NT2/D1 (cell line): ENCODE results near the gene SMPX.

ENCODE experiments used
- DNase-seq: peaks from one replicate; pipeline ENCODE4 v3.0.0-alpha.2; 2011; ENCODE audit warnings: low read depth, low spot score
- H3K27me3 ChIP-seq: 2 replicates; pipeline ENCODE4 v1.6.0; 2011; ENCODE audit warnings: mild to moderate bottlenecking; ENCODE audit not compliant: insufficient read length, insufficient read depth
- H3K36me3 ChIP-seq: 2 replicates; pipeline ENCODE4 v1.6.1; 2011; ENCODE audit warnings: mild to moderate bottlenecking, low read length, mixed read lengths; ENCODE audit not compliant: insufficient read depth, insufficient read length
- H3K4me1 ChIP-seq: 2 replicates; pipeline ENCODE4 v1.5.1; 2011; ENCODE audit not compliant: insufficient read depth, insufficient read length
- H3K4me3 ChIP-seq: 2 replicates; pipeline ENCODE4 v1.5.1; 2011; ENCODE audit warnings: low read depth; ENCODE audit not compliant: insufficient read length
- H3K9ac ChIP-seq: 2 replicates; pipeline ENCODE4 v1.6.0; 2011; ENCODE audit warnings: low read depth; ENCODE audit not compliant: insufficient read length
- H3K9me3 ChIP-seq: 2 replicates; pipeline ENCODE4 v1.5.1; 2011; ENCODE audit warnings: mild to moderate bottlenecking, low read length; ENCODE audit not compliant: insufficient read depth
- SUZ12 ChIP-seq: IDR thresholded peaks from 2 replicates; pipeline ENCODE4 v1.6.1; 2011; ENCODE audit not compliant: insufficient read length, insufficient read depth; ENCODE audit errors: extremely low read depth
- YY1 ChIP-seq: IDR thresholded peaks from 2 replicates; pipeline ENCODE4 v1.6.1; 2011; ENCODE audit not compliant: insufficient read length, insufficient read depth
- ZNF274 ChIP-seq: IDR thresholded peaks from 2 replicates; pipeline ENCODE4 v1.6.1; 2011; ENCODE audit warnings: mild to moderate bottlenecking, low read depth, low read length

SMPX gene

DNA sequence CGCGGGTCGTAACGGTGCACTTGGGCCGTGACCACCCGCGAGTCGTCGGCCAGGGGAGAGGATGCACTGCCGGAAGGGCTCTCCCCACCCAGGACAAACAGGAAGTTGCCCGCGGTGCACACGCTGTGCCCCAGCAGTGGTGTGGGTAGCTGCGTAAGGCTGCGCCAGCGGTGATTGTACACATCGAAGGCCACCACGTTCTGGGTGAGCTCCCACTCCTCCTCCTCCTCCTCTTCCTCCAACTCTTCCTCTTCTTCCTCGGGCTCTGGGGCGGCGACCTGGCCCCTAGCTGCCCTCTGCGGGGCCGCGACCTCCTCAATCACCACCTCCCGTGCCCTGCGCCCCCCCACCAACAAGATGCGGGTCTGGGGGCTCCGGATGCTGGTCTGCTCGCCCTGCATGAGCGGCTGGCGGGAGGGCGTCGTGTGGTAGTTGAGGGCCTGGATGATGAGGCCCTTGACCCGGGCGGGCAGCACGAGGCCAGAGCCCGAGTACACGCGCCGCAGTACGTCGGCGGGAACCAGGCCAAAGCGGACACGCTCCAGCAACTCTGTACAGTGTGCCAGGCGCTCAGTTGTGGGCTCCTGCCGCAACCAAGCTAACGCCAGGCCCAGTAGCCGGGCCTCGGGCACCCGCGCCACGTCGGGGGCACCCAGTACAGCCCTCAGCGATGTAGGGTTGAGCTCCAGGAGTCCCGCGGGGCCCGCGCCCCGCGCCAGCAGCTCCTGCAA is 101.2 kb downstream of the SMPX start:
- no peak for DNase-seq
- H3K9ac ChIP-seq = no peak overlapping the region
- no peaks in the 10 kb centered on the region for H3K36me3 ChIP-seq
- no peaks in the 10 kb centered on the region for H3K9me3 ChIP-seq
- no peaks in the 10 kb centered on the region for H3K4me1 ChIP-seq
- no peaks in the 10 kb centered on the region for H3K27me3 ChIP-seq
- TF ChIP-seq ZNF274 (no peak), YY1 (no peak), SUZ12 (no peak)
- no peak overlapping the region for H3K4me3 ChIP-seq
